HL-60/S4 treated with phorbol 12-myristate 13-acetate at 8.2 ng/mL for 4 days and 3 days (cell line): Measurements from ENCODE around the gene HSP90AB1.

Experiments used
- in situ Hi-C: fragments of 300-500 bp; cut with MboI; formaldehyde crosslinking; loops from 2 replicates; pipeline ENCODE4 v1.15.0; 2022; ENCODE audit warnings: low sequenced_read_pairs

Gene HSP90AB1

GRCh38 chr6:44278774-44279697, 32.1 kb downstream of the HSP90AB1 start:
- in situ Hi-C loops = no loop called here

- in situ Hi-C loops = no loop called here
These were observed 37.2 kb downstream of the HSP90AB1 start for GRCh38 chr6:44284121-44284520.

DNA sequence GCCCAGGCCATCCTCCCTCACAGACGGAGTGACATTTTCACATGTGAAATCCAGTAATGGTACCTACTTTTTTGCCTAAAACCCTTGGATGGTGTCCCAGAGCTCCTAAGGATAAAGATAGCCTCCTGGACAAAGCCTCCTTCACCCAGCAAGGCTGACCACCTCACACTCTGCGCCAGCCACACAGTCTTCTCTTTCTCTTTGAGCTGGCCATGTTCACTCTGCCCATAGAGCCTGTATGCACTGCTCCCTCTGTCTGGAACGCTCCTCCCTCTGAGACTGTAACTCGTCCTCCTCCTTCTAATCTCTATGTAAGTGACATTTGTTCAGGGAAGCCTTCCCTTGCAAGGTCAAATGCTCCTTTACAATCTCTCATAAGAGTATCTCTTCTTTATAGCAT, 38.0 kb downstream of the HSP90AB1 start:
- in situ Hi-C loops = no loop called here

- in situ Hi-C loops = no loop called here
These were observed 38.8 kb downstream of the HSP90AB1 start for GRCh38 chr6:44285552-44286284.

GRCh38 chr6:44286285-44286565, 39.3 kb downstream of the HSP90AB1 start:
- in situ Hi-C loops = no loop called here

DNA sequence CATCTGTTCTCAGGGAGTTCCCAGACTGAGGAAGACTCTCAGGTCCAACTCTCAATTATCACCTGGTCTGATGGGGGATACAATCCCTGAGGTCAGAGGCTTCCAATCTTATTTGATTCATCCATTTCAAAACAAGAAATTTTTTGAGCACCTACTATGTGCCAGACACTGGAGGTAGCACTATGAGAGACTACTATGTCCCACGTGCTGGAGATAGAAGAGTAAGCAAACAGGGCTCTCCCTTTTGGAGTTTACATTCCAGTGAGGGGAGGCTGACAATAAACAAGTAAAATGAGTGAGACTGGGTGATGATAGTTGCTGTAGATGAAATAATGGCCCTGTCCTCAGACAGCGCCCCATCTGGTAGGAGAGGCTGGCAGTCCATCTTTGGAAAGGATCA, 39.8 kb downstream of the HSP90AB1 start:
- in situ Hi-C loops = no loop called here

- in situ Hi-C loops = no loop called here
These were observed 42.9 kb downstream of the HSP90AB1 start for GRCh38 chr6:44289726-44290260.

- in situ Hi-C loops = no loop called here
These were observed 44.9 kb downstream of the HSP90AB1 start for GRCh38 chr6:44291841-44292240.

DNA sequence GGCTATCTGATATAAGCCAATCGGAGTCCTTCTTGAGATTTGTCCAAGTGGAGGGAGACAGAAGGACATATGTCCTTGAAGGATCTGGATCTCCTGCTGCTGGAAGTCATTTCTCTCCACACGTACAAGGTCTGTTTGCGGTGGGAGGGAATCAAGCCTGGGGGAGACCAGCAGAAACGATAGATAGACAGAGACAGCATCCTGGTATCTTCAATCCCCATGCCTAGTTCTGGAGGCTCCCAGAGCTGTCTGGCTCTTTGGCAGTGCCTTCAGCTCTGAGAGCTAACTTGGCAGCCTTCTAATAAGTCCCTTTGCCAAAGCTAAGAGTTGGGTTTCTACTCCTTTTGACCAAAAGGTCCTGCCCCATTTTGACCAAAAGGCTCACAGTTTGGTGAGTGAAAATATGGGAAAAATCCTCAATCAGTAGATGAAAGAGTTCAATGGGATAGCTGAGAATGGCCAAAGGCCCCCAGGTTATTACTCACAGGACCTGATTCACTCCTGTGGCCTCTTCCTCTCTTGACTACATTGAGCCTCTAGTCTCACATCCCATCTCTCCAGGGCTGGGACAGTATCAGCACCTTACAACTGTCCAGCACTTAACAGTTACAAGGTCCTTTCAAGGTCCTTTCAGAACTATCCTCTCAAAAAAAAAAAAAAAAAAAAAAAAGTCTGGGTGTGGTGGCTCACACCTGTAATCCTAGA, 45.9 kb downstream of the HSP90AB1 start:
- in situ Hi-C loops = no loop called here

DNA sequence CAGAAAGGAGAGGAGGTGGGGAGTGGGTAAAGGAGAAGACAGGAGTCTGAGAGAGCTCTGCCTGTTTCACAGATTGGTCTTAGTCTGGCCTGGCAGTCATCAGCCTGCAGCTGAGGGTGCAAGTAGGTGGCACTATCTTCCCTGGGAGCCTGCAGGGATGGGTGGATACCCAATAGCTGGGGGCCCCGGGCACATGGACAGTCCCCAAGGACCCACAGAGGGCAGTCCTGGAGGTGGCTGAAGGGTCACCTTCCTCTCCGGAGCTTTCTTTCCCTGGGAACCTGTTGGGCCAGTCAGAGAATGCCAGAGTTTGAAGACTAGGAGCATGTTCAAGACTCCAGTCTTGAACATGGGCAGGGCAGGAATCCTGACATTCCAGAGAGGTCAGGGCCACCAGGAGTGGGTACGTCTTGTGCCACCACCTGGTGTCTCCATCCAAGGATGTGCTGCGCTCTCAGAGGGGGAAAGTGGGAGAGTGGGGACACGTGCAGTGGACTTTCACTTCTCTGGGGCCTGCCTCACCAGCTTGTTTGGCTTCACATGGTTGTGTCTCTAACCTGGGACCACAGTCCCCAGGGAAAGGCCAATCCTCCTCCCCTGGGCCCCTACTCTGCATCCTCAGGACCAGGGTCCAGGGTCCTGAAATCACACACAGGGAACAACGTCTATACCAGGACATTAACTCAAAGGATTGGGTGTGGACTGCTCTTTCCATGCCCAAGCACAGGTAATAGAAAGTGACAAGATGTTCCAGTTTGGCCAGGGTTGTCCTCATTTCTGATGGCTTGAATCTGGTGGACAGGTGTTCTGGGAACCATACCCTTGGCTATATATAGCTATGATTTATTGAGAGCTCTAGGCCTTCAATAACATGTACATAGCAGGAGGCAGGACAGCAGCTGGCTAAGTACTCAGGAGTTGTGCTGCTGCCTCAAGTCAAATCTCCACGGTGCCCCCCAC, 48.2 kb downstream of the HSP90AB1 start:
- in situ Hi-C loops = no loop called here

DNA sequence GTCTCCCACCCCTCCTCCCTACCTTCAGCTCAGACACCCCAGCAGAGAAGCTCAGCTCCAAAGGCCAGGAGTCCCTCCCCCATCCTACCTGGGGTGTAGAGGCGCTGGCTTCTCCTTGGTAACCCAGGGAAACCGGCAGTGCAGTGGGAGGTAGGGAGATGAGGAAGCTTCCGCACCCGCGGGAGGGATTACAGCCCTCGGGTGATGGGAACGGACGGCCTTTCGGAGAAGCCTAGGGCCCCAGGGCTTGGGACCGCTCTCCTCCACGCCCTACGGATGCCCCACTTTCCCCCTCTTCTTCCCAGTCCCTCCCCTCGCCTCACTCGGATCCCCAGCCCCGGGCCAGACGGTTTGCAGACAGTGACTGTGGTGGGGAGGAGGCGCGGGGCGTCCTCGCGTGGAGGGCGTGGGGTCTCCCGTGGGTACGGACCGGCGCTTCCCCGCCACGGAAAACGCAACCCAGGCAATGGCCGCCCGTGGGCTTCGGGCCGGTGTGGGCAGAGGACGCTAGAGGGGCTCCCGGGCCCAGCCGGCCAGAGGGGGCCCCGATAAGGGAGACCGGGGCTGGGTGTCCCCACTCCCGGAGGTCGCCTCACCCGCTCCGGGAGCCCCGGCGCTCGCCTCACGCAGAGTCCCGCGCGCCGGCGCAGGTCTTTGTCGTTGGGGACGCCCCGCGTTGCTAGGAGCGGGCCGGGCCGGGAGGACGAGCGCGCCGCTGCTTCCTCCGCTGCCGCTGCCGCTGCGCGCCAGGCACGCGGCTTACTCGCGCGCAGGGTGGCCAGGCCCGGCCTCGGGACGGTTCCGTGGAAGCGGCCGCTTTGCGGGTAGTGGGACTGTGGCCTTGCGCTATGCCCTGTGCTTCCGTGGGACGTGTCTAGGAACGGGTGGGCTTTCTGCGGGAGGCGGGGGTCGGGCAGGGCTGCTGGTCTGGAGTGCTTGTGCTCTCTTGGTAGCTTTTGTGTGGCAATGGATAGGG, 50.5 kb downstream of the HSP90AB1 start:
- in situ Hi-C loops = no loop called here

- in situ Hi-C loops = no loop called here
These were observed 51.3 kb downstream of the HSP90AB1 start for GRCh38 chr6:44298055-44298803.

DNA sequence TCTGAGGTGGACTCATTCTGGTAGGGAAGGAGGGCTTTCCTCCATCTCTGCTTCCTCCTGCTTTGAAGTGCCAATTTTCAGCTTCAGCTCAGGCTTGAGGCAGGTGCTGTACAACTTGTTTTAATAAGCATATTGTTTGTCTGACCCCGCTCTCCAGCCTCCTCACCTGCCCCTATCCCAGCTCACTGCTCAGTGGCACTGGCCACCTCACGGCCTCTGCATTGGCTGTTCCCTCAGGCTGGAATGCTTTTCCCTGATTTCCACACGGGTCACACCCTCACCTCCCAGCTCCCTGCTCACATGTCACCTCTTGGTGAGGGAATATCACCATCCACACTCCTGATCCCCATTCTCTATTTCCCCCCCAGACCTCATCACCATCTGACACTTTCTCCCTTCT, 52.0 kb downstream of the HSP90AB1 start:
- in situ Hi-C loops = no loop called here

- in situ Hi-C loops = no loop called here
These were observed 53.5 kb downstream of the HSP90AB1 start for GRCh38 chr6:44300292-44300823.

GRCh38 chr6:44301106-44301505, 54.2 kb downstream of the HSP90AB1 start:
- in situ Hi-C loops = no loop called here

- in situ Hi-C loops = no loop called here
These were observed 55.1 kb downstream of the HSP90AB1 start for GRCh38 chr6:44301782-44302564.

- in situ Hi-C loops = no loop called here
These were observed 56.0 kb downstream of the HSP90AB1 start for GRCh38 chr6:44302856-44303255.
